GM10248 (cell line): ENCODE results near the gene ARID3C.

Experiments
- CTCF ChIA-PET: fragments of 300-600 bp; sonication (Branson Sonifier 250); formaldehyde crosslinking; extraction: SDS; loops from one replicate; lab custom pipeline; 2021; ENCODE audit warnings: antibody characterized with exemption; lab: Yijun Ruan, JAX
- POLR2A ChIA-PET: fragments of 350-650 bp; sonication (Branson Sonifier 250); formaldehyde crosslinking; extraction: SDS; loops from one replicate; lab custom pipeline; 2020; ENCODE audit warnings: antibody characterized with exemption; lab: Yijun Ruan, JAX
- DNase-seq: peaks from one replicate; pipeline ENCODE4 v3.0.0; 2012; ENCODE audit errors: extremely low spot score
- CTCF ChIP-seq: IDR thresholded peaks from 2 replicates; pipeline ENCODE4 v1.5.1; 2012; ENCODE audit warnings: mild to moderate bottlenecking, low read depth; ENCODE audit errors: extremely low read depth, missing control alignments, control extremely low read depth

ARID3C gene

GRCh38 chr9:34578241-34579103 lies 50.4 kb downstream of the ARID3C start:
- CTCF ChIA-PET: interaction anchor here (1.0 to 2.1 kb wide), 5 partner anchors 13 to 174 kb away, joined by 3 to 11 read pairs (median 4); no protein-coding TSS in a partner anchor
- no peak for DNase-seq
- TF ChIP-seq CTCF: no peak
- POLR2A ChIA-PET: no interaction called here

GRCh38 chr9:34577400-34578240 lies 51.2 kb downstream of the ARID3C start:
- no peak for TF ChIP-seq CTCF
- CTCF ChIA-PET: interaction anchor here (1.0 to 1.2 kb wide), 4 partner anchors 9 to 111 kb away, joined by 3 to 4 read pairs (median 3); no protein-coding TSS in a partner anchor
- POLR2A ChIA-PET: no interaction called here
- no peak for DNase-seq

DNA sequence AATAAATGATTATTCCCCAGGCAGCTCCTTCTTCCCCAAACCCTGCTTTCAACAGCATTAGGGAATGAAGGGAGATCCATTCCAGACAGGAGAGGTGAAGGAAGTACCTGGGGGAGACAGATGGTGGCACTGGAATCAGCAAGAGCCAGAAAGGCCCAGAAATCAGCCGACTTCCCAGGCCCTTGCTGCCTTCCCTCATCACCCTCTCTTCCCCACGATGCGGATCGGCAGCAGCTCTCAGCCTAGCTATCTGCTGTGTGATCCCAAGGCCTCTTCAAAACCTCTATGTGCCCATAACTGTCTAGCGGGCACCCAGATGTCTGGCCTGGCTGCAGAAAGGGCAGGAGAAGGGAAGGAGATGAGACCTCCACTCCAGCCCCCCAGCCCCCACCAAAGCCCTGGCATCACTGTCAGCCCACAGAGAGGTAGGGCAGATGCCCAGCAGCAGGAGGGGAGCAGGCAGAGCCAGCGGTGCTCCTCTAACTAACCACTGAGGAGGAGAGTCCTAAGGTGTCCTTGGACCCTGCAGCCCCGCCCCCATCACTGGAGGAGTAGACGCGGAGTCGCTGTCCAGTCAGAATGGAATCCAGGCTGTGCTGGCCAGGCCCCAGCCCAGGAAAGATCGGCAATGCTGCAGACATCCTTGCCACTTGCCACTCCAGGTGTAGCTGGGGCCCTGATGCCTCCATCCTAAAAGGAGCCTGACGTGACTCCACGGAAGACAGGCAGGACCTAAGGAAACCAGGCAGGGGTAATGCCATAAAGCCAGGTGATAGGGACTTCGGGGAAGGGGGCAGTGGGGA lies 52.1 kb downstream of the ARID3C start:
- no peak for TF ChIP-seq CTCF
- DNase-seq: no peak
- ChIA-PET CTCF (interaction anchor here (1.1 to 3.7 kb wide), 4 partner anchors 10 to 58 kb away, joined by 3 to 15 read pairs (median 3); no protein-coding TSS in a partner anchor), POLR2A (no interaction called here)

DNA sequence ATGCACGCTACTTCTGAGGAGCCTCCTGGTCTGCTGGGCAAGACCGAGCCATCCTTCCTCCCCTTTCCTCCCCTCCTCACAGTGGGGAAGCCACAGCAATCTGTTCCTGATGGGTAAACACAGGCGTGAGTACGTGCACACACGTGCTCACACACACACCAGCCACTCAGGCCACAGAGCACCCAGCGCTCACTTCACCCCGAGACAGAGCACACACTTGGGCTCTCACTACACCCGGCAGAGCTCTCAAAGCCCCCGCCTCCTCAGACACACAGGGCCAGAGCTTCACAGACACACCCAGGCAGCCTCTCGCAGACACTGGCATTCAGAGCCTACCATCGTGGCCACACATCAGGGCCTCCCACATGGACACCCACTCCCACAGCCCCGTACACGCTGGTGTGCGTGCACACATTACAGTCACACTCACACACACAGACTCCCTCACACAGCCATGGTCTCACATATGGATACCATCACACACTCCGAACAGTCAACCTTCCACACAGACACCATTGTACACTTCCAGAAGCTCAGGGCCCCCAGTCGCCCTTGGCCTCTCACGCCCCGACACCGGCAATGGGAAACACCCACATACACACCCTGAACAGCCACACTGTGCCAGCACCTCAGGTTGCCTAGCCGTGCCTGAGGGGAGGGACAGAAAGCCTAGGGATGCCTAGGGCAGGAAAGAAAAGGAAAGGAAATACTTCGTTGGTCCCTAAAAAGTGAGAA lies 52.8 kb downstream of the ARID3C start:
- CTCF ChIA-PET: interaction anchor here (1.1 to 3.7 kb wide), 3 partner anchors 11 to 28 kb away, joined by 3 to 15 read pairs (median 3); no protein-coding TSS in a partner anchor
- POLR2A ChIA-PET: no interaction called here
- no peak for DNase-seq
- TF ChIP-seq CTCF: no peak

- TF ChIP-seq CTCF: no peak
- no peak for DNase-seq
- POLR2A ChIA-PET: no interaction called here
- CTCF ChIA-PET: interaction anchor here (3.7 kb wide), 1 partner anchor 17 kb away, joined by 15 read pairs; no protein-coding TSS in a partner anchor
These were observed 53.6 kb downstream of the ARID3C start for GRCh38 chr9:34575241-34575640.
